ENCODE results near the gene CNTNAP1.

Gene CNTNAP1

DNA sequence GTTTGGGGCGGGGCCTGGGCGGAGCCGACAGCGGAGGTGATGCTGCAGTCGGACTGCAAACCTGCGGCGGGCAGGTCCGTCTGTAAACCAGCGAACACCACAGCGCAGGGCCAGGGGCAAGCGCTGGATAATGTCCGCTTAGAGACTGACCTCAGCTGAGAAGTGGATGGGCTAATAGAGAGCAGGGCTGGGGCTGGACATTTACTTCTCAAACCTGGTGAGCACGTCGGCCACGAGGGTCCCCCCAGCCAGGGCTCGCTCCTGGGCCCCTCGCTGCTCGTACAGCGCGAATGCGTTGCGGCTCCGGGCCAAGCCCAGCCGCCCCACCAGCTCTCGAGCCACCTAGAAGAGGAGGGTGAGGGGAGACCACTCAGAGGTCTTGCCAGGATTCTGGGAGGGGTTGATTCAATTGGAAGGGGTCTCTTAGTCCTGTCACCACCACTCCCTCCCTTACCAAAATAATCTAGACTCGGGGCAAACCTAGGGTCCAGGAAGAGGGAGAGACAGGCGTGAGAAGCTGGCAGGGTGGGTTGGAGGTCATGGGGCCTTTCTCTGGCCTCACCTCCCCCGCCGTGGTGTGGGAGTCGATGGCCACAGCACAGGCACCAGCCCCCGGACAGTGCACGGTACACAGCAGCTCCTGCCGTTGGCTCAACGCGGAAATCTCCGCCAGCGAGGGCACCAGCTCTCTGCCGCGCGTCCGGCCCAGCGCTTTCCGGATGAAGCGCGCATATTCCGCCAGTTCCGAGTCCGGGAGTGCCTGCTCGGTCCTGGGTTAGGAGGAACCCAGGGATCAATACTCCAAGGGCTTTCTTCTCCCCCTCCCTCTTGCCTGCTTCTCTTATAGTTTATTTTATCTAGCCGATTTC lies 11.3 kb upstream of the CNTNAP1 start:
- no peak for DNase-seq

DNA sequence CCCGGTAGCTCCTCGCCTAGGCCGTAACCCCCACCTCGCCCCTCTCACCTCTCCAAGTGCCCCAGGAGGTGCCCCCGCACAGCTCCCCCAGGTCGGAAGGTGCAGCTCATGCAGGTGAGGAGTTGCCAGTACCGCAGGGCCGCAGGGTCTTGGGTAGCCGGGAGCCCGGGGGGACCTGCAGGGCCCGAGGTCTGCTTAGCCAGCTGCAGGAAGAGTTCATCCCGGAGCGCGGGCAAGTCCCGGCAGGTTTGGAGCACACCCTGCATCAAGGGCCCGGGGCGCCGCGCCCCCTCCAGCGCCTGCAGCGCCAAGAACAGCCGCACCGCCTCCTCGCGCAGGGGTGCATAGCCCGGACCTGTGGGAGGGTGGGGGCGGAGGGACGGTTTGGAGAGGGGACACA lies 10.3 kb upstream of the CNTNAP1 start:
- no peak for DNase-seq

DNA sequence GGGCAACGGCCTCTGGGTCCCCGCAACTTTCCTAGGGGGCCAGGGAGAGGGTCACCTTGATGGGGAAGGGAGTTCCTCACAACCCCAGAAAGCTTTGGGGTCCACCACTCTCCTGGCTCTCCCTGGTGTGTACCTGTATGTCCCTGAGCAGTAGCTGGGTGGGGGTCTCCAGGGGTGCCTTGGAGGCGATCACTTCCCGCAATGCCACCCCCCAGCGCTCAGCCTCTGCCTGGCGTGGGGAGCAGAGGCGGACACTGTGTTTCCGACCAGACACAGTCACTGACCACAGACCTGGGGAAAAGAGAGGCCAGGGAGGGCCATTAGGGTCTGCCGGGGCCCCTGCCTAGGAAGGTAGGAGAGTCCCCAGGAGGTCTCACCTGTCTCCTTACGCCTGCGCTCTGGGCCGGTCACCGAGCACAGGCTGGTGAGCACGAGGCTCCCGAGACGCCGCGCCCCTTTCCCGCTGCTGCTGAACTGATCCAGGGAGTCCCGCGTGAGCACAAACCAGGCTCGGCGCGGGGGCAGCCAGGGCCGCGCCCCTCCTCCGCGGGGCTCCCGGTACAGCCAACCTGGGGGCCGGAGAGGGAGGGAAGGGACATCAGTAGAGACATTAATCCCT lies 9.0 kb upstream of the CNTNAP1 start:
- DNase-seq = no peak

DNA sequence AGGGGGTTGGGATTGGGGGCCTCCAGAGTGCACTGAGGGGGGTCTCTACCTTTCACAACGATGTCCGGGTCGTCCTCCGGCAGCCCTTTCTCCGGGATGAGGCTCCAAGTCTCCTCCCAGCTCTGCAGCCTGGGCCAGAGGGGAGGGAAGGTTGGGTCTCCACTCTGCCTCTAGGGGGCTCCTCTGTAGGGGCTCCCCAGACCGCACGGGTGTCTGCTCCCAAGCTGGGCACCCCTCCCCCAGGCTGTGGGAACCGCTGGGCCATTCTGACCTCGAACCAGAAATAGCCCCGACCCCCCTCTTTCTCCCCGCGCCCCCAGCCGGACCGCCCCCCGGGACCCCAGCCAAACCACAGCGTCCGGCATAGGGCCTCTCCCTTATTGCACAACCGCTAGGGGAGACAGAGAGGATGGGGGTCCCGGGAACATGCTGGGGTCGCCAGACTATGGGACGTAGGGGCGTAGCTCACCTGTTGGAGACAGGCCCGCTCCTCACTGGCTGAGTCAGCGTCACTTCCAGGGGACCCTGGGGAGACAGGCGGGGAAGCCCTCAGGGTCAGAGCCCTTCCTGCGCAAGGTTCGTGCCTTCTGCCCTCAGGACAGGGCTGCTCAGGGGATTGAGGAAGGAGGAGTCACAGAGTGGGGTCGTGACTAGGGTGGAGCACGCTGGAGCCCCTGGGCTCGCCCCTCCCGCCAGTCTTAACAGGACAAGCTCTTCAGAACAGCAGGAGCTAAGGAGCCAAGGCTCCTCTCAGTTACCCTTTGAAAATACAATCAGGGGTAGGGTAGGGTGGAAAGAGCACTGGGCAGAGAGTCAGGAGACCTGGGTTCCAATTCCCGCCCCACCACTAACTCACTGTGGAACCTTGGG lies 8.2 kb upstream of the CNTNAP1 start:
- DNase-seq = no peak

DNA sequence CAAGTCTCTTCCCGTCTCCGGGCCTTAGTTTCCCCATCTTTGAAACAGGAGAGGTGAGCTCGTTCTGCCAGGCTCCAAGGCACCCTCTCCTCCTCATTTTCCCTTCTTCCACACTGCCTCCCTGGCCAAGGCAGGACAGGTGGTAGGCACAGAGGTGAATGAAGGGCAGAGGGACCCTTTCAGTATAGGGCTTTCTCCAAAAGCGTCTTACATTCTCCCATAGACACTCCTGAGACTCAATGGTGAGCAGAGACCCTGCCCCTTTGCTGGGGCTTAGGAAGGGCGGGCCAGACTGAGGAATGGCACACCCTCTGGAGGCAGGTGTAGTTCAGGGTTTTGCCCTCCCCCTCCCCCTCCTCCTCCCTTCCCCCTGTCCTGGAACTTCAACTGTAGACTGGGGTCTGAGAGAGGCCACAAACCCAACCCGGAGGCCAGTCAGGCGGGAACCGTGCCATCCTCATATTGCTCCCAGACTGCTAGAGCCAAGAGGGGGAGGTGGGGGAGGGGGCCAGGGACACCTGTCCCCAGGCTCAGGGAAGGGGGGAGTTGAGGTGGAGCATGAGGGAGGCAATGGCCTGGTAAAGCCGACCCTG lies 7.5 kb upstream of the CNTNAP1 start:
- DNase-seq = no peak

DNA sequence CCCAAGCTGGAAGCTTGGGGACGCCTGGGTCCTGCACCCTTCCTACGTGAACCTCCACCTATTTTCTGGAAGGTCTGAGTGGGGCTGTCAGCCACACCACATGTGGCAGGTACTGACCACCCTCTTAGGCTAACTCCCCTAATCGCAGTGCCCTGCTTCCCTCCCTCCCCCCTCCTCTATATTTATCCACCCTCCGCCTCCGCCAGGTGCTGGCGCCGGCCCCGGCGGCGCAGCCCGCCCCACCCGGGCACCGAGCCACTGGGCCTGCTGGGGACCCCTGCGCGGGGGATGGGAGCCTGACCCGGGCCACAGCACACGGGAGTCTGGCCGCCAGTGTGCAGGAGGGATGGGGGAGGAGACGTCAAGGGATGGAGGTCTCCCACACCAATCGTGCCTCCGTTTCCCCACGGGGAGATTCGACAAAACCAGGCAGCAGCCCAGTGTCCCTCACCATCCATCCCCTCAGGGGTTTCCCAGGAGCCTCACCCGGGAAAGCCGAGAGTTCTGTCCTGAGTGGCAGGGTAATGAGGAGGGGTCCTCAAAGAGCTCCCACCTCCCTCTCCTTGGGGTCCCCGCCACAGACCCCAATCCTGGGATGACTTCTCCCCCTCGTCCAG lies 6.9 kb upstream of the CNTNAP1 start:
- DNase-seq = no peak

DNA sequence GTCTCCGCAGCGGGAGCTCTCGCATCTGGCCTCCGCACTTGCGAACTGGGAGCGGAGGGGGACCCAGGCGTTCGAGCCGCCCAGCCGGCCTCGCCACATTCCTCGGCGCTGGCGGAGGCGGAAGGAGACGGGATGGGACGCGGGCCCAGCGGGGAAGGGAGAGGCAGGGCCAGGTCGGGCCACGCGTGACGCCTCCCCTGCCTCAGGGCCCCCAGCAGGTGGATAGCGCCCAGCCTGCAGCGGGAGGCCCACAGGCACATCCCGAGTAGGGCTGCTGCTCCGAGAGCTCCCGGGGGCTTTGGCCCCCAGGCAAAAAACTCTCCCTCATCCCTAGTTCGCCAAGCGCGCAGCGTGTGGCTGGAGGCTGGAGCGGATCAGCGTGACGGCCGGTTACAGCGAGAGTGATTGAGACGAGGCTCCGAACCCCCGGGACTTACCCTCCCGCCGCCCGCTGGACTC lies 6.3 kb upstream of the CNTNAP1 start:
- no peak for DNase-seq

DNA sequence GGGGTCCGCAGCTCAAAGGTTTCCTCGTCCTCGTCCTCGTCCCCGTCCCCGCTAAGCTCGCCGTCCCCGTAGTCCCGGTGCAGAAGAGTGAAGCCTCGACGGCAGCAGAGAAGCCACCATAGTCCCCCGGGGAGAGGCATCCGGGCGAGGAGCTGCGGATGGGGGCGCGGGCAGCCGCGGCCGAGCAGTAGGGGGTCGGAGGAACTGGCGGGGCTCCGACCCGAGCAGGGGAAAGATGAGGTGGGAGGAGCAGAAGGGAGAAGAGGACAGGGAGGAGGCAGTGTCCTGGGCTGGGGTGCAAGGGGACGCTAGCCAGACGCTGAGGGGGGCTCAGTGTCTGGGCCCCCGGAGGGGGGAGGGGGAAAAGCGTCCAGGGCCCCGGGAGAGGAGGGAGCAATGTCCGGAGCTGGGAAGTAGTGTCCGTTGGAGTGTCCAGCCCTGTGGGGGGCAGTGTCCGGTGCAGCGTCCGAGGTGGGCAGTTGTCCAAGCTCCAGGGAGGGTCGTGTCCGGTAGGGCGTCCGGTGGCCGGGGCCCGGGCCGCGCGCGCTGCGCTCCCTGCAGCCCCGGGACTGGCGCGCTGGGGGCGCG lies 5.8 kb upstream of the CNTNAP1 start, which contains the start of gene PLEKHH3:
Gene PLEKHH3, minus strand, starts transcription at position 571 of the 588 bp plus-strand sequence. Its CDS starts 431 bp downstream, at position 140.
- DNase-seq = no peak

DNA sequence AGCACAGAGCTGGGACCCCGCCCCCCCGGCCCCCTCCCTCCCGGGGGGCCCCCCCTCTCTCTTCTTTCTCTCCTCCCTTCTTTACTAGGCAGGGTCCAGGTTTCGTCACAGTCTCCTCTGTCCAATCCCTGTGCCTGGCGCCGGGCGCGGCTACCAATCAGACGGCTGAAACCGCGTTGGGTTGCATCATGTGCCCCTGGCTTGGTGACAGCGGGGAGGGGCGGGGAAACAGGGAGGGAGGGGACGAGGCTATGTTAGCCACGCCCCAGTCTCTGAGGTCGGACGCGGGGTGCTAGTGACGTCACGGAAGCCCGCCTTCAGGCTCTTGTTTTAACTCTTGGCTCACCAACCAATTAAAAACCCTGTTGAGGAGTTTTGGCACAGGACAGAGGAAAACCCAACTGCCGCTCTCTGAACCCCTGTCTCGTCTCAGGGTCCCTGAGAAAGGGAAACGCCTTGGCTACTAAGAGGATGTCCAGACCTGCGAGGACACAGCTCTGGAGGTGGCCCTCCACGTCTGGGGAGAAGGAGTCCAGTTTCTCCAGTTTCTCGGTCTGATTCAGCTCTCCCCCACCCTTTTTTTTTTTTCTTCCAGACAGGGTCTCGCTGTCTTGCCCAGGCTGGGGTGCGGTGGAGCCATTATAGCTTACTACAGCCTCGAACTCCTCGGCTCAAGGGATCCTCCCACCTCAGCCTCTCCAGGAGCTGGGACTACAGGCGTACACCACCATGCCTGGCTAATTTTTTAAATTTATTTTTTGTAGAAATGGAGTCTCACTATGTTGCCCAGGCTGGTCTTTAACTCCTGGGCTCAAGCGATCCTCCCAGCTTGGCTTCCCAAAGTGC lies 5.1 kb upstream of the CNTNAP1 start:
- peak; percentile 98 for DNase-seq

DNA sequence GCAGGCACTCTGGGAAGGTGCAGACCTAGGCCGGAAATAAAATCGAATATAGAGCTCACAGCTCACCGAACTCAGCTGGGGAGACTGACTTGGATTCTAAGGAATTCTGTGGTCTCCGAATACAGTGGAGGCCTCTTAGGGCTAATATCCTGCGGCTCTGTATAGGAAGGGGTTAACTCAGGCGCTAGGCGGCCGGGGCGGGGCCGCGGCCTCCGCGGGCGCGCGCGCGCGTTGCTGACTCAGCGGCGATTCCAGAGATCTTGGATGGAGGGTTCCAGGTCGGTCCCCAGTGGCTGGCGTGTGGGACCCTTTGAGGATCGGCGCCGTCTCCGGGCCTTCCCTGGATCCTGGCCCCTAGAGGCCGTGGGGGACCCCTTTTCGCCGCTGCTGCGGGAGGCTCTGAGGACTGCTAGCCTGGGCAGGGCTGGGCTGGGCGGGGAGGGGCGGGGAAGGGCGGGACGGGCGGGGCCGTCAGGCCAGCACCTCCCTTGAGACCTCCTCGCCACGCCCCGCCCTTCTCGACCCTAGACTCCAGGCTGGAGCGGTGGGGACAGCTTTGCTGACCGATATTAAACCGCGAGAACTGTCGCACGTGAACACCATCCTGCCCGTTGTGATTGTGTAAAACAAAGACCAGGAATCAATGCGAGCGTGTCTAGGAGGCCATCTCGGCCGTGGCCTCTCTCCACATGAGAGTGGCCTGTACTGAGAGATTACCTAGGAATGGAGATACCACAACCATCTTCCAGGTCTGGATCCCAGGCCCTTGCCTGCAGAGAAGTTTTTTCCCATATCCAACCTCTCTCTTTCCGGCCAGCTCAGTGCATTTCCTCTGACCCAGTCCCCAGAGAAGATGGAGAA lies 4.2 kb upstream of the CNTNAP1 start:
- peak; percentile 88 for DNase-seq

DNA sequence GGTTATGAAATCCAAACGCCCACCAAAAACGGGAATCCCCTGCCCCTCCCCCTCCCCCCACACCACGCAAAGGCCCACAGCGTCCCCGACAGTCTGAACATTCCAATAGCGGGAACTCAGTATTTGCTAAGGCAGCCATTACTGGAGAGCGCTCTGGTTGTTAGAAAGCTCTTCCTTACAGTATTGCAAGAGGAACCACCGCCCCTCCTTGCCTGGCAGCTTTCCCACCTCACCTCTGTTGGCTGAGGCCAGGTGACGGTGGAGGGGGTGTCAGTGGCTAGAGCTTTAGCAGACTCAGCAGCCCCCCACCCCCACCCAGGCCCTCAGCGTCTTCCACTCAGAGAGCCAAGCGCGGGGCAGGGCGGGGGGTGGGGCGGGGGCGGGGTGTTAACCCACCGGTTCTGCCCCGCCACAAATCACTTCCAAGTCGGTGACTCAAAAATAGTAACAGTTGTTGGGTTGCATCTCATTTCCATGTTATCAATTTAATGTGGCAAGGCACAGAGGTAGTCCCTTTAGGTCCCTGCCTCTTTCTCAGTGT lies 3.3 kb upstream of the CNTNAP1 start:
- DNase-seq = peak; percentile 76

DNA sequence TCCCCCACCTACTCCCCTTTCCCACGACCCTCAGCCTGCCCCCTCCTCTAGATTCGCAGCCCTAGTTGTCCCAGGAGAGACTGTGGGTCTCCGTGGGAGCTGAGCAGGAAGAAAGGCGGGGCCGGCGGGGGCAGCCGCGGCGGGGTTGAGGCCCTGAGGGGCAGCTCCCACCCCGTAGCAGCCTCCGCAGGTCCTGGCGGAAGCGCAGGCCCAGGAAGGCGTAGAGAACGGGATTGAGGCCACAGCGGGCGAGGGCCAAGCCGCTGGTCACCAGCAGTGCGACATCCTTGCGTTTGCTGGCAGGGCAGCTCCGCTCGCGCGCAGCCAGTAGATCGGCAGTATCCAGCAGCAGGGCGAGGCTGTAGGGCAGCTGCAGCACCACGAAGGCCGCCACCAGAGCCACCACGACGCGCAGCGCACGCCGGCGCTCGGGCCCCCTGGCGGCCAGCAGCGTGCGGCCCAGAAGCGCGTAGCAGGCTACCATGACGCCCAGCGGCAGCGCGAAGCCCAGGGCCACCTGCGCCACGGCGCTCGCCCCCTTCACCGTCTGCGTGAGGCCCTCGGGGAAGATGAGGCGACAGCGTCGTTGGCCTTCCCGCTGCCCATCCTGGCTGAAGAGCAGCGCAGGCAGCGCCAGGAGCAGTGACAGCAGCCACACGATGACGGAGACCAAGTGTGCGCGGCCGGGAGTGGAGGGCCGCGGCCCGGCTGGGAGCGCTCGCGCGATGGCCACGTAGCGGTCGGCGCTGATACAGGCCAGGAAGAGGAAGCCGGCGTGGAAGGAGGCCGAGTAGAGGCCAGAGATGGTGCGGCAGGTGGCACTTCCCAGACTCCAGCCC lies 2.6 kb upstream of the CNTNAP1 start:
- DNase-seq = peak; percentile 69

DNA sequence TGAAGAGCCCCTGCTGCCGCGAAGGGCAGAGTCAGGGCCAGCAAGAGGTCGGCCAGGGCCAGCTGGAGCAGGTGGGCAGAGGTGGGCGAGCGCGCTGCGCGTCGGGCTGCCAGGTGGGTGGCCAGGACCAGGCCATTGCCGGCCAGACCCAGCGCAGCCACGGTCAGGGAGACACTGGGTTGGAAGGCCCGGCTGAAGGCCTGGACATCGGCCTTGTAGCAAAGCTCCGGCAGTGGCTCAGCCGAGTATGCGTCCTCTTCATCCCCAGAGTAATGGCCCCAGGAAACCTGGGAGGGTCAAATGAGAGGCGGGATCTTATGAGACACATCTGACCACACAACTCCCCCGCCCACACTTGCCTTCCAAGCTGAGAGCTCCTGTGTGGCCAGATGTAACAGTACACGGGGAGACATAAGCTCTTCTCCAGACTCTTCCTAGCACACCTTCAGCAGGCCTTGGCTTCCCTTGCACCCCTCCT lies 2.0 kb upstream of the CNTNAP1 start:
- no peak for DNase-seq

DNA sequence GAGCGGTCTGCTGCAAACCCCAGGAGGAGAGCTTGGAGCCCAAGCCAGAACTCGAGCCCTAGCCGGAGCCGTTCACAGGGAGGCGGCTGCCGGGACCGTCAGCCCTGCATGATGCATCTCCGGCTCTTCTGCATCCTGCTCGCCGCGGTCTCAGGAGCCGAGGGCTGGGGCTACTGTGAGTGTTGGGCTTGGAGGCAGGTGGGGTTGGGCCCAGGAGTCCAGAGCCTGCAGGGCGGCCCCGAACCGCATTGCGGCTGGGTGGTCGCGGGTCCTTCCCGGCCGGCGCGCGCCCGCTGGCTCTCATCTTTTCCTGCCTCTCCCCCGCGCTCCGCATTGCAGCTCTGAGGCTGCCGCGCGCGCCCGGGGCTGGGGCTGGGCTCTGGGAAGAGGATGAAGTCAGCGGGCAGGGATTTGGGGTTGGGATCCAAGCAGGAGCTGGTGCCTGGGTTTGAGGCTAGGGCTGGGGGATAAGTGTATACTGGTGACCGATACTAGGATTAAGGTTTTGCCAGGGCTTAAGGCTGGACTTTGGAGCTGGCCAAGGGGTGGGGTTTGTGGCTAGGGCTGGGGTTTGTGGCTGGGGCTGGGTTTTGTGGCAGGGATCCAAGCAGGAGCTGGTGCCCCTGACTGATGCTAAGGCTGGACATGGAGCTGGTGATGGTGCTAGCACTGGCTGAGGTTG lies 532 bp downstream of the CNTNAP1 start:
- DNase-seq = peak; percentile 28

DNA sequence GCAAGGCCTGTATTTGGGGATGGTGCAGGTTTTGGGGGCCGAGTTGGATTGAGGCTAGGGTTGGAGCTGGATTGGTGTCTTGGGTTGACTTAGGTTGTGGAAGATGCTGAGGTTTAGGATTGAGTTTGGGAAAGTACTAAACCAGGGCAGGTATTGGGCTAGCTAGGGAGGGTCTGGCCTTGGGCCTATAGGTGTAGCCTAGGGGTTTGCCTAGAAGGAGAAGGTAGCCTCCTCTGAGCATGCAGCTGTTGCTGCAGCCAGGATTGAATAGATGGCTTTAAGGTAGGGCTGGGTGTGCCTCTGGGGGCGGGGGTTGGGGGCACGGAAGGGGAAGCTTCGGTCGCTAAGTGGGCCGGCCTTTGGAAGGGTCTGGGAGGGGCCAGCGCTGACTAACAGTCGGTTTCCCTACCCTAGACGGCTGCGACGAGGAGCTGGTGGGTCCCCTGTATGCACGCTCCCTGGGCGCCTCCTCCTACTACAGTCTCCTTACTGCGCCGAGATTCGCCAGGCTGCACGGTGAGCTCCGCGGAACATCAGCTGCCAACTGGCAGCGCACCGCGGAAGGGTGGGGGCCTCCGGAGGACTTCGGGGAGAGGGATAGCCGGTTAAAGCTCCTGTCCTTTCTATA lies 1.2 kb downstream of the CNTNAP1 start:
- DNase-seq = peak; percentile 58

DNA sequence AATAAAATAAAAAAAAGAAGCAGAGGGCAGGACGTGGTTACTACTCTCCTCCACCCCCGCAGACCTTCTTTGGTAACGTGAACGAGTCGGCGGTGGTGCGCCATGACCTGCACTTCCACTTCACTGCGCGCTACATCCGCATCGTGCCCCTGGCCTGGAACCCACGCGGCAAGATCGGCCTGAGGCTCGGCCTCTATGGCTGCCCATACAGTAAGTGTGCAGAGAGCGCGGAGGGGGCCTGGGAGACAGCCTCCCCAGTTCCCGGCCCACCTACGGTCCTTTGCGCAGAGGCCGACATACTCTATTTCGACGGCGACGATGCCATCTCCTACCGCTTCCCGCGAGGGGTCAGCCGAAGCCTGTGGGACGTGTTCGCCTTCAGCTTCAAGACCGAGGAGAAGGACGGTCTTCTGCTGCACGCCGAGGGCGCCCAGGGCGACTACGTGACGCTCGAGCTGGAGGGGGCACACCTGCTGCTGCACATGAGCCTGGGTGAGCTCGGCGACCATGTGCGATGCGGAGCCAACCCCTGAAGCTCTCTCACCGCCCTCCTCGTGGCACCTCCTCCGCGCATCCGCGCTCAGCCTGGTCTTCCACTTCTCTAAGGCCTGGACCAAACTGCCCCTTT lies 2.7 kb downstream of the CNTNAP1 start:
- DNase-seq = no peak

DNA sequence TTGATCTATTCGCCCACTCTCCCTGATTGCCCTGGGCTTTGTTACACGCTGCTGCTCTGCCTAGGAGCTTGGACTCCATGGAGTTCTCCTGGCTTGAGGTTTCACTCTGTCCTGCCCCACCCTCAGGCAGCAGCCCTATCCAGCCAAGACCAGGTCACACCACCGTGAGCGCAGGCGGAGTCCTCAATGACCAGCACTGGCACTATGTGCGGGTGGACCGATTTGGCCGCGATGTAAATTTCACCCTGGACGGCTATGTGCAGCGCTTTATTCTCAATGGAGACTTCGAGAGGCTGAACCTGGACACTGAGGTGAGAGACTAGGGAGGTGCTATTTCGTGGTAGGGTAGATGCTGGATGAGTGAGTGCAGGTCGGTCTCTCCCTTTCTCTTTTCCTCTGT lies 3.5 kb downstream of the CNTNAP1 start:
- no peak for DNase-seq

Data from NCI-H2227 treated with DMSO at 0.1 percent for 48 hours (cell line).